Panc1 (cell line): ENCODE data around the gene EIF1.

Experiments used
- POLR2AphosphoS5 ChIP-seq: IDR thresholded peaks from 2 replicates; pipeline ENCODE4 v1.6.1; 2012; ENCODE audit warnings: mild to moderate bottlenecking, low read depth, low read length, moderate library complexity
- TCF7L2 ChIP-seq: IDR thresholded peaks from 2 replicates; pipeline ENCODE4 v1.6.1; 2011; ENCODE audit warnings: mild to moderate bottlenecking, low read depth, low read length, inconsistent platforms
- TF ChIP-seq, protein P1 (sequence below): fragments of 450-650 bp; IDR thresholded peaks from 2 replicates; pipeline ENCODE4 v1.5.1; 2017; ENCODE audit warnings: mild to moderate bottlenecking

DNA sequence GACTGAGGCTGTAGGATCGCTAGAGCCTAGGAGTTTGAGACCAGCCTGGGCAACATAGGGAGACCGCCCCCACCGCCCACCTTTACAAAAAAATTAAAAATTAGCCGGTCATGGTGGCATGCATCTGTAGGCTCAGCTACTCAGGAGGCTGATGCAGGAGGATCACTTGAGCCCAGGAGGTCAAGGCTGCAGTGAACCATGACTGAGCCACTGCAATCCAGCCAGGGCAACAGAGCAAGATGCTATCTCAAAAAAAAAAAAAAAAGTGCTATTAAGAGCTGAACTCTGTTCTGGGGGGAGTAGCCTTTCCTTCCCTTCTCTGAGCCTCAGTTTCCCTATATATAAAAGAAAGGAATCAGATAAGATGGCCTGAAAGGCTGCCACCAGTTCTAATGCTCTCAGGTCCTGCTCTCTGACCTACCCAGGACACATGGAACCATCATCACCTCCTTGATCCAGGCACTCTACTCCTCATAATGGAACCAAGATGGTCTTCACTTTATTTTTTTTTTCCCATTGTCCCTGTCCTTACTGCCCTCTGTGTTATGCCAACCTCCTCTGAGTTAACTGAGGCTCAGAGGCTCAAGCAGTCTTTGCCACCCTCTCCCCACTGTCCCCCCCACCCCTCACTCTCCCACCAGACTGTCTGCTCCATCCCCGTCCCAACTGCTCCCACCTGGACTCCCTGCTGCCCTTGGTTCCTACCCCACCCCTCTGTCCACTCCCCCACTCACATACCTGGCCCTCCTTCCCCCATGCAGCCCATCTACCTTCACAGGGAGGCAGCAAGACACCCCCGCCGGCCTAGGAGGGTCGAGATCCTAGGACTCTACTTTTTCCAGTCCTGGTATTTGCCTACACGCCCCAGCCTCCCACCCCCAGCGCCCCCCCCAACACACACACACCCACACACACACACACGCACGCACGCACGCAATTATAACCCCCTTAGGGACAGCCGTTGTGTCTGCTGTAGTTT, 23.8 kb upstream of the EIF1 start:
- TF ChIP-seq, protein P1, sequence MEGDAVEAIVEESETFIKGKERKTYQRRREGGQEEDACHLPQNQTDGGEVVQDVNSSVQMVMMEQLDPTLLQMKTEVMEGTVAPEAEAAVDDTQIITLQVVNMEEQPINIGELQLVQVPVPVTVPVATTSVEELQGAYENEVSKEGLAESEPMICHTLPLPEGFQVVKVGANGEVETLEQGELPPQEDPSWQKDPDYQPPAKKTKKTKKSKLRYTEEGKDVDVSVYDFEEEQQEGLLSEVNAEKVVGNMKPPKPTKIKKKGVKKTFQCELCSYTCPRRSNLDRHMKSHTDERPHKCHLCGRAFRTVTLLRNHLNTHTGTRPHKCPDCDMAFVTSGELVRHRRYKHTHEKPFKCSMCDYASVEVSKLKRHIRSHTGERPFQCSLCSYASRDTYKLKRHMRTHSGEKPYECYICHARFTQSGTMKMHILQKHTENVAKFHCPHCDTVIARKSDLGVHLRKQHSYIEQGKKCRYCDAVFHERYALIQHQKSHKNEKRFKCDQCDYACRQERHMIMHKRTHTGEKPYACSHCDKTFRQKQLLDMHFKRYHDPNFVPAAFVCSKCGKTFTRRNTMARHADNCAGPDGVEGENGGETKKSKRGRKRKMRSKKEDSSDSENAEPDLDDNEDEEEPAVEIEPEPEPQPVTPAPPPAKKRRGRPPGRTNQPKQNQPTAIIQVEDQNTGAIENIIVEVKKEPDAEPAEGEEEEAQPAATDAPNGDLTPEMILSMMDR = no peak
- TF ChIP-seq POLR2AphosphoS5 (no peak), TCF7L2 (no peak)
